Cardiac muscle cell (in vitro differentiated cells and primary cell): ENCODE measurements around the gene VWA7. TPM values are rescaled to one million over a fixed set of nuclear protein-coding genes. Genes with fewer than 3 reads are reported as not detected.

ENCODE experiments used
- DNase-seq, 2 donors: peaks; one replicate each; pipeline versions ENCODE4 v3.0.0 to v3.0.0-alpha.2; 2010 to 2017; ENCODE audit warnings: low read depth in 1 of 2, low spot score in 1 of 2
- H3K27ac ChIP-seq: fragments of 200-600 bp; sonication (generic); 2 replicates; pipeline ENCODE4 v1.5.1; 2016
- H3K27me3 ChIP-seq: fragments of 200-600 bp; sonication (generic); 2 replicates; pipeline ENCODE4 v1.6.0; 2016; ENCODE audit warnings: control low read depth
- H3K36me3 ChIP-seq: fragments of 200-600 bp; sonication (generic); 2 replicates; pipeline ENCODE4 v1.5.1; 2016; ENCODE audit warnings: control low read depth
- H3K4me1 ChIP-seq: fragments of 200-600 bp; sonication (generic); 2 replicates; pipeline ENCODE4 v1.8.1; 2017; ENCODE audit warnings: low read depth, mild to moderate bottlenecking, mixed run types
- H3K4me3 ChIP-seq: fragments of 200-600 bp; sonication (generic); 2 replicates; pipeline ENCODE4 v1.5.1; 2016; ENCODE audit warnings: mild to moderate bottlenecking
- H3K9me3 ChIP-seq: fragments of 200-600 bp; sonication (generic); 2 replicates; pipeline ENCODE4 v1.5.1; 2017; ENCODE audit warnings: low read depth, mild to moderate bottlenecking, control low read depth
- CTCF ChIP-seq: IDR thresholded peaks from 2 replicates; pipeline ENCODE4 v1.5.1; 2012; ENCODE audit warnings: low read depth, mild to moderate bottlenecking, low read length
- polyA plus RNA-seq: library from polyadenylated mRNA; unstranded; fragments of >200 nt; fragmentation: Nextera tagmentation; extraction: Ambion mirVana; gene quantifications from 2 replicates; pipeline ENCODE4 v1.2.1, GENCODE V29; 2016
- total RNA-seq: library from RNA; depleted of rRNA; stranded (reverse); fragments of >200 nt; gene quantifications from 2 replicates; pipeline ENCODE4 v1.2.3, GENCODE V29; 2016

VWA7 gene
- total and polyA plus RNA-seq, 2 experiments from 2014 or later: 9.9 to 24.7 TPM

DNA sequence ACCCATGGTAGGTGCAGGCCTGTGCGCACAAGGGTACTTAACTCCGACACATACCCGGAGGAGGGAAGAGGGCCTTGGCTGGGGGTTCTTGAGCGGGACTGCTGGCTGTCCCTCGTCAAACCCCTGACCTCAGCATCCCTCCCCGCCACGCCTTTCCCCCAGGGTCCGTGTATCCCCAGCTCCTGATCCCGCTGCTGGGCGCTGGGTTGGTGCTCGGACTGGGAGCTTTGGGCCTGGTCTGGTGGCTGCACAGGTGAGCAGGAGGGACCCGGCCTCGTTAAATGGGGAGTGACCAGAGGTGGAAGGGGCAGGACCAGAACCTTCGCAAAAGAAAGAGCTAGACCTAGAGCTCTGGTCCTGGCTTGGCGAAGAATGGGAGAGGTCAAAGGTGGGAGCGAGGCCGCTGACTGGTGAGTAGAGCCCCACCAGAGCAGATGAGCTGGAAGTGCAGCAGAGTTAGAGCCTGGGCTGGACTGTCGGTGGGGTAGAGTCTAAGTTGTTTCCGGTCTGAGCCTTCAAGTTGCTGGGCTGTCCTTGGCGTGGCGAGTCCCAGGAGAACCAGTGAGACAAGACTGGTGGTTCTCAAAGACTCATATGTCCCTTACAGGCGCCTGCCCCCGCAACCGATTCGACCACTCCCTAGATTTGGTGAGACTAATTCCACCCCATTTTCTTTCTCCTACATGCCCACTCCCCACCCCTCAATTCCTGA lies 53.0 kb downstream of the VWA7 start:
- H3K4me3 ChIP-seq: no peak overlapping the region
- no peaks in the 10 kb centered on the region for H3K9me3 ChIP-seq
- DNase-seq: no peak
- H3K27me3 ChIP-seq: no peaks in the 10 kb centered on the region
- H3K4me1 ChIP-seq: no peaks in the 10 kb centered on the region
- no peak overlapping the region for H3K27ac ChIP-seq
- peaks cover 9% of the 10 kb centered on the region for H3K36me3 ChIP-seq
- TF ChIP-seq CTCF: no peak

DNA sequence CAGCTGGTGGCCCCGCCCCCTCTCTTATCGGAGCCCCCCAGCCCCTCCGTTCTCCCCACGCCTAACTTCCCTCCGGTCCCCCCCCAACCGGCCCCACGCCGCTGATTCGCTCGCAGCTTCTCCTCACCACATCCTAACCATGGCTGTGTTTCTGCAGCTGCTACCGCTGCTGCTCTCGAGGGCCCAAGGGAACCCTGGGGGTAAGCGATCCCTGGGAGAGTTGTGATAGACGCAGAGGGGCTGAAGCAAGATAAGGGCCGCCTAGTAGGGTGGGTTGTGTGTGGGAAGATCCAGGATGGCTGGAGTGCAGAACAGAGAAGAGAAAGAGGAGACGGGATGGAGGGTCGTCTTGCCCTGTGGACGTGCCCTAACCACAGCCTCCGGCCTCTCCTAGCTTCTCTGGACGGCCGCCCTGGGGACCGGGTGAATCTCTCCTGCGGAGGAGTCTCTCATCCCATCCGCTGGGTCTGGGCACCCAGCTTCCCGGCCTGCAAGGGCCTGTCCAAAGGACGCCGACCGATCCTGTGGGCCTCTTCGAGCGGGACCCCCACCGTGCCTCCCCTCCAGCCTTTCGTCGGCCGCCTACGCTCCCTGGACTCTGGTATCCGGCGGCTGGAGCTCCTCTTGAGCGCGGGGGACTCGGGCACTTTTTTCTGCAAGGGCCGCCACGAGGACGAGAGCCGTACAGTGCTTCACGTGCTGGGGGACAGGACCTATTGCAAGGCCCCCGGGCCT lies 53.7 kb downstream of the VWA7 start, which contains the start of gene MPIG6B:
TSS of gene MPIG6B (plus strand) at position 129 of the 735 bp plus-strand sequence. CDS start at position 140, 11 bp downstream.
- H3K36me3 ChIP-seq: peaks cover 9% of the 10 kb centered on the region
- TF ChIP-seq CTCF: no peak
- H3K4me3 ChIP-seq: no peak within 1 kb of the TSS
- no peaks in the 10 kb centered on the region for H3K4me1 ChIP-seq
- no peak for DNase-seq
- H3K9me3 ChIP-seq: no peaks in the 10 kb centered on the region
- H3K27me3 ChIP-seq: no peaks in the 10 kb centered on the region
- no peak within 1 kb of the TSS for H3K27ac ChIP-seq

GRCh38 chr6:31722173-31722572 lies 55.0 kb downstream of the VWA7 start:
- H3K4me3 ChIP-seq: no peak overlapping the region
- H3K27ac ChIP-seq: no peak overlapping the region
- peaks cover 6% of the 10 kb centered on the region for H3K36me3 ChIP-seq
- DNase-seq: no peak
- no peaks in the 10 kb centered on the region for H3K9me3 ChIP-seq
- no peaks in the 10 kb centered on the region for H3K4me1 ChIP-seq
- TF ChIP-seq CTCF: no peak
- H3K27me3 ChIP-seq: no peaks in the 10 kb centered on the region

DNA sequence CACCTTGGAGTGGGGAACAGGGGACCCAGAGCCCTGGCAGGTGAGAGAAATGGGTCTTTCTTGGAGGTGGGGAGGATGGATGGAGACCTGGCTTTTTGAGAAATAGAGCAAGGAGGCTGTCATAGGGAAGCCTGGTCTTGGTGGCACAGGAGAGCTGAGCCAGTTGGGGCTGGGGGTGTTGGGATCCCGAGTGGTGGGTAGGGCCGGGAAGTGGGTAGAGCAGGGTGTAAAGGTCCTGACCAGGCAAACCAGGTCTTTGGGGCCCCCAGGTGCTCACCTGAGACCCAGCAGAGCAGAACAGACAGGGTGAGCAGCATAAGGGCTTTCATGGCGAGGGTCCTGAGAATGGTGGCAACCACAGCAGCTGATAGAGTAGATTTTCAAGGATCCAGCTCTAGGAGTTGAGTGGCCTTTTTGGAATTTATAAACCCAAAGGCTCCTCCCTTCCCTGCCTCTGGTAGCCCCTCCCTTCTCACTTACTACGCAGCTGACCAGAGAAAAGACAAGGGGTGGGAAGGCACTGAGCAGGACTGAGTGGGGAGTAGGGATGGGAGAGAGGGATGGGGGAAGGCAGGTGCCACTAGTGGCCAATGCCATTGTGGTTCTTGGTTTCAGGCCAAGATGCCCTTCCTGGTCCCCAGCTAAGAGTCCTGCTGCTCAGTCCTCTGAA lies 55.6 kb downstream of the VWA7 start, which contains the start of gene LY6G6C:
TSS of gene LY6G6C (minus strand) at position 396 of the 670 bp plus-strand sequence. CDS start at position 329, 67 bp downstream.
- H3K27me3 ChIP-seq: no peaks in the 10 kb centered on the region
- TF ChIP-seq CTCF: no peak
- no peak within 1 kb of the TSS for H3K4me3 ChIP-seq
- peaks cover 3% of the 10 kb centered on the region for H3K36me3 ChIP-seq
- H3K27ac ChIP-seq: no peak within 1 kb of the TSS
- H3K4me1 ChIP-seq: no peaks in the 10 kb centered on the region
- no peaks in the 10 kb centered on the region for H3K9me3 ChIP-seq
- no peak for DNase-seq

DNA sequence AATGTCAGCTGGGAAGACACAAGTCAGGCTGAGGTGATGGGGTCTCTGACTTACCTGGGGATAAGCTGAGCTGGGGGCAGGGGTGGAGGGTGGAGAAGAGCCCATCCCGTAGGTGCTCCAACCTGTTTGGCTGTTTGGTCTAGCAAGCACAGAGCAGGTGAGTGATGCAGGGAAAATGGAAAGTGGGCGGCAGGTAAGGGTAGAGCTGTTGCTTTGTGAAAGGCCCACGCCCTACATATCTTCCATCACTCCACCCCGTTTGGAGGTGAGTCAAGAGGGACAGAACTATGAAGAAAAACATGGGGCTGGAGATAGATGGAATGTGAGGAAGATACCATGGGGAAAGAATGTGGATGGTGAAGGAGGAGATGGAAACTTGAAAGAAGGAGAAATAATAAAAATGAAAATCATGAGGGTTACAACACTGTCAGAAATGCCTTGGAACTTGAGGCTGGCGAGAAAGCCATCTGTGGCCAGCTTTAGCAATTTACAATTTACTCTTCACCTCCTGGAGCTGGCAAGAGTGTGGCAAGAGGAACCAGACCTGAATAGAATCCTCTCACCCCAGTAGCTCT lies 56.8 kb downstream of the VWA7 start:
- Histone ChIP-seq H3K27ac (no peak overlapping the region), H3K36me3 (no peaks in the 10 kb centered on the region), H3K9me3 (no peaks in the 10 kb centered on the region), H3K4me1 (no peaks in the 10 kb centered on the region), H3K27me3 (no peaks in the 10 kb centered on the region), H3K4me3 (no peak overlapping the region)
- TF ChIP-seq CTCF: no peak
- DNase-seq: no peak
